Measurements from ENCODE around the gene DDX11.
"Not testable (repeated sequence)": the region's sequence is repeated elsewhere in the genome, so short reads cannot be mapped to it uniquely, and the experiment has no call there.

DDX11 gene

DNA sequence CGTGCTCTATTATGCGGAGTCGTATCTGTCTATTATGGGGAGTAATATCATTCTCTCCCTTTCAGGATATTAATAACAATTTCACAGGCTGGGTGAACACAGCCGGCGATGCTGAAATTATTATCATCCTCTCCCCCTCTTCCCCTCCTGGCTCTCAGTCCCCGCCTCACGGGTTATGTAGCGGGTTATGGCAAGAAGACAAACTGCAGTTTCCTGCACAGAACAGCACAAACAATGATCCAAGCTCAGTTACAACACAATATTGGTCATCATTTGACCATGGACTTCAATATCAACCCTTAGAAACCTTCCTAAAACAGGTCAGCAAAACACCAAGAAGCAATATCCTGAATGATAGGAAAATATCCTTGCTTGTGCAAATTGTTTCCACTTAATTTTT, 50.5 kb downstream of the DDX11 start:
- DNase-seq (ENCODE audit: low spot score): not testable (repeated sequence)

DNA sequence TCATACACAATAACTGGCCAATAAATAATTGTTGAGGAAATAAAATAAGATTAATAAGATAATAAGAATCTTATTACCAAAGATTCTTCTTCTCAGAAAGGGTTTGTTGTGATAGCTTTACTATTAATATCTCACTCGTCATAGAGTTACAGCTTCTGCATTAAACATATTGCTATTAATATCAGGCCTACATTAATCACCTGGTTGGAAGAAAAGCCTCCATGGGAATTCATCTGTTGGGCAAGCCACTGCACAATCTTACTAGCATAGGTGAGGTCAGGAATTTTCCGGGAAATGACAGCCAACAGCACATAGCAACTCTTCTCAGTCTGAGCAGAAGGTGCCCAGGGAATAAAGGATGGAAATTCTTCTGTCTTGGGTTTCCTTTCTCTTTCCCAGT, 51.5 kb downstream of the DDX11 start:
- not testable (repeated sequence) for DNase-seq (ENCODE audit: low spot score)

DNA sequence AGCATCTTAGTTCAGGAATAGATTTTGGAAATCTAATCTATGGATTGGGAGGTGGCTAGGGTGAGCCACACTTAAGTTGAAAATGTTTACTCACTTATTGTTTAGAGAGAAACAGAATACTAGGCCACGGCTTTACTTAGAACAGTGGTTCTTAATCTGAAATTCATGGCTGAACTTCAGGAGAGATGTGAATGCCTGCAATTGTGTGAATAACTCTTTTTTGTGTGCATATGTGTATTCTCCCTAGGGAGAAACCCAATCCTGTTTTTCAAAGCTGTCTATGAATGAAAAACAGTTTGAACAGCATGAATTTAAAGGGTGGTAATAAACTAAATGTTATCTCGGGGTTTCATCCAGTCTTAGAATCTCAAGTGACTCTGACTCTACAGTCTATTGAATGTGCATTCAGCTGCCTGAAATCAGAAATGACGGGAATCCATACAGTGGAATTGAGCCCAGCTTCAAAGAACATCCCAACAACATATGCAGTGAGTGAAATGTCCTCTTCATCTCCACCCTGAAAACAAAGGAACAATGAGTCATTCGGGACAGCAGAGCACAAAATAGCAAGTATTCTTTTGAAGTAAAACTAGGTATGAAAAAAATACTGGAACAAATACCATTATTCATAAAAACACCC, 53.7 kb downstream of the DDX11 start:
- DNase-seq (ENCODE audit: low spot score): not testable (repeated sequence)

DNA sequence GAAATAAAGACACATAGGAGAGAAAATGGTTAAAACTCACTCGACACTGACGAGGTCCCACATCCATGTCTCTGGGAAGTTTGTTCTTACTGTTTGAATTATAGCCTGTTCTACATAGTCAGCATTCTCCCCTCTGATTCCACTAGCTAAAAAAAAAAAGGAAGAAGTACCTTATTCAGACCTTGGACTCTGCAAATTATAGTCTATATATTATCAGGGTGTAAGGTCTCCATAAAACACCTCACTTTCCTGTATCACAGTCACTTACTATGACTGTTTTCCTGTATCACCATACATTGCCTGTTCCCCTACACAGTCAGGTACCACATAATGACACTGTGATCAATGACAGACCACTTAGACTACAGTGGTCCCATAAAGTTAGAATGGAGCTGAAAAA, 62.9 kb downstream of the DDX11 start:
- not testable (repeated sequence) for DNase-seq (ENCODE audit: low spot score)

DNA sequence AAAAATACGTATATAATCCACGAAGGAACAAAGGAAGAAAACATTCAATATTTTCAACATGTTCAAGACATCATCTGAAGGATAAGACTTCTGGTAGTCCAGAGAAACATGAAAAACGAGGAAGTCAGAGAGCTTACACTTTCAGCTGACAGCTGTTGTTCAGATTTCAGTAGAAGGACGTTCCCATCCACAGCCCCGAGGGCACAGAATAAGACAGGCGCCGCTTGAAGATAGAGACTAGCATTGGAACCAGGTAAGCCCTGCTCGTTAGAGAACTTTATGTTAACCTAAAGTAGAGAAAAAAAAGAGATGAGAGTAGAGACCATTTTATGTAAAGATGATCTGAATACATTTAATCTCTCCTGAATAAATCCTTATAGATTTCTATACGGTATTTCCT, 71.1 kb downstream of the DDX11 start:
- DNase-seq (ENCODE audit: low spot score): not testable (repeated sequence)

DNA sequence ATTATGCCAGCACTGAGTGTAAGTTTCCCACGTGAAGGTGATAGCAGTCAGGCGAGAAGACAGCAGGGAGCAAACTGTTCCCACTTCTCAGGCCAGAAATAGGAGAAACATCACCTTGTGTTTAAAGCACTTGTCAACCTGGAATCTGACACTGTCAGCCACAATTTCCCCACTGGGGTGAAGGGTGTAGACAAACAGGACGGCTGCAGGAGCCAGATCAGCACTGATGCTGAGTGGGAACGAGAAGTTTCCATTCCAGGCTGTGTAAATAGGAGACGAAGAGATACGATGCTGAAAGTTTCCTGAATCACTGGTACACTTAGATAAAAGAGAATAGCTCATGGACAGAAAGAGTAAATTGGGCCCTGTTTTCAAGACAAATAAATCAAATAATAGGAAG, 71.6 kb downstream of the DDX11 start:
- not testable (repeated sequence) for DNase-seq (ENCODE audit: low spot score)

DNA sequence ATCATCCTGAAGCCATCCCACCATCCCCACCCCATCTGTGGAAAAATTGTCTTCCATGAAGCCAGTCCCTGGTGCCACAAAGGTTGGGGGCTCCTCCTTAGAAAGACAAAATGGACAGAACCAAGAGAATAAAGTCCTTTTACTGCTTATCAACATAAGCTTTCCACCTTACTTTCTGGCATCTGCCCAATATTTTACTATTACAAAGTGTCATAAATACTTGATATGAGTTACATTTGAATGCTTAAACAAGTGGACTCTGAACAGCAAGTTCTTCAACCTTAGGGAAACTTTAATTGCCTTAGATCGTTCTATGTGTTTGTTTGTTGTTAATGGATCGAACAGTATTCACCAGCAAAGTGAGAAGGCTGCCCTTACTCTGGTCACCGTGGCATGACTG, 73.8 kb downstream of the DDX11 start:
- not testable (repeated sequence) for DNase-seq (ENCODE audit: low spot score)

DNA sequence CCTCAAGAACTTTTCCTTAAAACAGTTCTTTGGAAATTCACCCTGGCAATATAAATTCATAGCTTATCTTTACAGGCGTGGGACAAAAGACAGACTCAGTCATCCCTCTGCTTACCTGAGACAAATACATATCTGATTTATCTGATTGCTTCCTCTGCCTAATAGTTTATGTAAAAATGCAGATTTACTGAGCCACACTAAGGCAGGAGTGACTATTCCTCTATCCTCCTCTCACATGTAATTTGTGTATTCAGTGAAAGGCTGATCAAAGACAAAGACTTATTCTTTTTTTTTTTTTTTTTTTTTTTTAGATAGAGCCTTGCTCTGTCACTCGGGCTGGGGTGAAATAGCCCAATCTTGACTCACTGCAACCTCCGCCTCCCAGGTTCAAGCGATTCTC, 77.1 kb downstream of the DDX11 start:
- DNase-seq (ENCODE audit: low spot score): not testable (repeated sequence)

Measured in putamen (tissue), 1 donor.